ENCODE measurements around the gene ARHGAP18. TPM values are rescaled to one million over a fixed set of nuclear protein-coding genes. Genes with fewer than 3 reads are reported as not detected.

ARHGAP18 gene
- total and polyA plus RNA-seq, 10 of the 15 experiments (the other 5 are each of a cell fraction or from before 2014, with no cell fraction given), result 18.2 to 52.2 (median 31.7) TPM

GRCh38 chr6:129620234-129620610, 89.8 kb downstream of the ARHGAP18 start:
- ChIA-PET SMC1A (ENCODE audit: uncharacterized antibody, unreplicated experiment) (no interaction called here), CTCF (interaction anchor here (1.3 to 2.1 kb wide), 2 partner anchors 22 to 110 kb away, joined by 3 to 5 read pairs; no protein-coding TSS in a partner anchor), RAD21 (ENCODE audit: unreplicated experiment) (no interaction called here), POLR2A (no interaction called here)
- H3K27ac ChIP-seq (ENCODE audit: control insufficient read depth, insufficient read depth), result no peak overlapping the region
- H3K36me3 ChIP-seq (ENCODE audit: control insufficient read depth in 2 of 2, insufficient read depth in 2 of 2, low read length in 1 of 2), result peaks cover 0 to 28% of the 10 kb centered on the region in 2 experiments; a peak in 3 of 4 replicates
- DNase-seq (ENCODE audit: low read depth, low spot score), result no peak
- TF ChIP-seq POU2F2 (IDR thresholded peaks at IDR 0.05; ENCODE audit: borderline replicate concordance, low read depth, low read length), result no peak
- H3K79me2 ChIP-seq (ENCODE audit: control insufficient read depth, insufficient read depth, low read length), result no peaks in the 10 kb centered on the region
- in situ Hi-C loops (cut with MboI), result no loop called here
- no peaks in the 10 kb centered on the region; the same call in 2 of the 3 replicates for H3K9me3 ChIP-seq (replicated peaks; ENCODE audit: control insufficient read depth, insufficient read depth, low read length)
- no peak overlapping the region for H3K9ac ChIP-seq (ENCODE audit: control insufficient read depth, insufficient read depth, low read length)
- no peak overlapping the region for H3K4me2 ChIP-seq (ENCODE audit: control insufficient read depth, insufficient read depth)
- ATAC-seq, result no peak
- H3K27me3 ChIP-seq (replicated peaks in 1 of 2; ENCODE audit: control insufficient read depth in 2 of 2, insufficient read depth in 2 of 2, low read length in 1 of 2), result no peaks in the 10 kb centered on the region
- H4K20me1 ChIP-seq (ENCODE audit: control insufficient read depth, insufficient read depth), result no peaks in the 10 kb centered on the region
- H2AFZ ChIP-seq (ENCODE audit: control insufficient read depth, low read depth, low read length), result no peak overlapping the region
- no TSS peak for BruUV-seq (replicated peaks)
- intact Hi-C loops (cut with micrococcal nuclease; ENCODE audit: unreplicated experiment), result loop anchor here (5.0 kb wide), 2 partner anchors 52 to 87 kb away; no protein-coding TSS in a partner anchor
- no peak for FAIRE-seq
- no peaks in the 10 kb centered on the region for H3K4me1 ChIP-seq (ENCODE audit: control insufficient read depth, insufficient read depth, low read length)
- no peak overlapping the region for H3K4me3 ChIP-seq

GRCh38 chr6:129619579-129620233, 90.3 kb downstream of the ARHGAP18 start:
- Histone ChIP-seq H4K20me1 (ENCODE audit: control insufficient read depth, insufficient read depth) (no peaks in the 10 kb centered on the region), H3K4me3 (no peak overlapping the region), H3K4me2 (ENCODE audit: control insufficient read depth, insufficient read depth) (no peak overlapping the region), H3K27me3 (replicated peaks in 1 of 2; ENCODE audit: control insufficient read depth in 2 of 2, insufficient read depth in 2 of 2, low read length in 1 of 2) (no peaks in the 10 kb centered on the region), H3K79me2 (ENCODE audit: control insufficient read depth, insufficient read depth, low read length) (no peaks in the 10 kb centered on the region), H3K36me3 (ENCODE audit: control insufficient read depth in 2 of 2, insufficient read depth in 2 of 2, low read length in 1 of 2) (peaks cover 0 to 28% of the 10 kb centered on the region in 2 experiments; a peak in 3 of 4 replicates), H3K9me3 (replicated peaks; ENCODE audit: control insufficient read depth, insufficient read depth, low read length) (no peaks in the 10 kb centered on the region; the same call in 2 of the 3 replicates), H2AFZ (ENCODE audit: control insufficient read depth, low read depth, low read length) (no peak overlapping the region), H3K4me1 (ENCODE audit: control insufficient read depth, insufficient read depth, low read length) (no peaks in the 10 kb centered on the region), H3K9ac (ENCODE audit: control insufficient read depth, insufficient read depth, low read length) (no peak overlapping the region), H3K27ac (ENCODE audit: control insufficient read depth, insufficient read depth) (no peak overlapping the region)
- FAIRE-seq (no peak), DNase-seq (ENCODE audit: low read depth, low spot score) (no peak), ATAC-seq (no peak)
- CTCF ChIA-PET, result interaction anchor here (1.3 to 2.1 kb wide), 2 partner anchors 22 to 111 kb away, joined by 3 to 5 read pairs; no protein-coding TSS in a partner anchor
- in situ Hi-C loops (cut with MboI) (no loop called here), intact Hi-C loops (cut with micrococcal nuclease; ENCODE audit: unreplicated experiment) (loop anchor here (5.0 kb wide), 2 partner anchors 53 to 88 kb away; no protein-coding TSS in a partner anchor)
- BruUV-seq (replicated peaks), result no TSS peak
- WGBS (ENCODE audit: insufficient coverage, insufficient replicate concordance, low lambda C conversion rate, missing lambda C conversion rate), result 5% methylated on average over 1 of the region's 2 CpGs
- POLR2A ChIA-PET, result no interaction called here
- RAD21 ChIA-PET (ENCODE audit: unreplicated experiment), result no interaction called here
- SMC1A ChIA-PET (ENCODE audit: uncharacterized antibody, unreplicated experiment), result no interaction called here
- TF ChIP-seq MTA2 (IDR thresholded peaks at IDR 0.05; ENCODE audit: low read depth) (no peak), NBN (IDR thresholded peaks at IDR 0.05) (no peak), LARP7 (IDR thresholded peaks at IDR 0.05) (no peak), TARDBP (IDR thresholded peaks at IDR 0.05; ENCODE audit: borderline replicate concordance) (no peak), MEF2A (IDR thresholded peaks at IDR 0.05; ENCODE audit: insufficient read depth, low read depth, low read length) (no peak), SMAD5 (IDR thresholded peaks at IDR 0.05; ENCODE audit: low read depth) (no peak), USF1 (IDR thresholded peaks at IDR 0.05; ENCODE audit: borderline replicate concordance, extremely low read length, insufficient read depth, low read depth, low read length) (no peak), WRNIP1 (IDR thresholded peaks at IDR 0.05; ENCODE audit: borderline replicate concordance, low read depth, low read length) (no peak), ZSCAN29 (IDR thresholded peaks at IDR 0.05) (no peak), SPI1 (IDR thresholded peaks at IDR 0.05; ENCODE audit: borderline replicate concordance, insufficient read depth, low read depth, low read length) (no peak), PBX3 (IDR thresholded peaks at IDR 0.05; ENCODE audit: insufficient replicate concordance, low read depth, low read length) (no peak)

Measured in GM12878 (cell line).